CD4-positive, alpha-beta T cell treated with Interleukin-15 for 1 hour (primary cell): Measurements from ENCODE around the gene MDP1.
"Not testable (repeated sequence)": the region's sequence is repeated elsewhere in the genome, so short reads cannot be mapped to it uniquely, and the experiment has no call there.

ENCODE experiments used
- DNase-seq: peaks from one replicate; pipeline ENCODE4 v3.0.0-alpha.2; 2020

Gene MDP1

GRCh38 chr14:24231263-24232120 is 15.6 kb upstream of the MDP1 start:
- DNase-seq, result no peak

- DNase-seq, result no peak
Observed at GRCh38 chr14:24228902-24229301, 13.0 kb upstream of the MDP1 start.

GRCh38 chr14:24226473-24226872 is 10.6 kb upstream of the MDP1 start:
- no peak for DNase-seq

GRCh38 chr14:24224618-24225071 is 8.8 kb upstream of the MDP1 start:
- DNase-seq, result no peak

GRCh38 chr14:24222987-24223386 is 7.1 kb upstream of the MDP1 start:
- DNase-seq, result not testable (repeated sequence)

GRCh38 chr14:24219521-24219920 is 3.7 kb upstream of the MDP1 start:
- DNase-seq, result no peak

- no peak for DNase-seq
Observed at GRCh38 chr14:24219080-24219479, 3.2 kb upstream of the MDP1 start.

- DNase-seq, result not testable (repeated sequence)
Observed at GRCh38 chr14:24216876-24217275, 1.0 kb upstream of the MDP1 start.

GRCh38 chr14:24216345-24216699 is 456 bp upstream of the MDP1 start:
- DNase-seq, result no peak

- no peak for DNase-seq
Observed at GRCh38 chr14:24213866-24214662, 1.8 kb downstream of the MDP1 start.

- peak; percentile 97 for DNase-seq
Observed at GRCh38 chr14:24212924-24213865, 2.7 kb downstream of the MDP1 start, which contains the start of gene CHMP4A. CHMP4A (minus strand) TSS chr14:24213488; CDS start chr14:24213439, 49 bp downstream.

- DNase-seq, result no peak
Observed at GRCh38 chr14:24211311-24211710, 4.6 kb downstream of the MDP1 start.

- DNase-seq, result no peak
Observed at GRCh38 chr14:24207625-24208024, 8.2 kb downstream of the MDP1 start.

GRCh38 chr14:24207104-24207551 is 8.7 kb downstream of the MDP1 start:
- peak; percentile 34 for DNase-seq

- no peak for DNase-seq
Observed at GRCh38 chr14:24206260-24207103, 9.4 kb downstream of the MDP1 start.

GRCh38 chr14:24204163-24205146 is 11.4 kb downstream of the MDP1 start:
- DNase-seq, result no peak

- DNase-seq, result not testable (repeated sequence)
Observed at GRCh38 chr14:24203249-24203886, 12.5 kb downstream of the MDP1 start.

GRCh38 chr14:24202538-24202937 is 13.3 kb downstream of the MDP1 start:
- DNase-seq, result not testable (repeated sequence)

- DNase-seq, result no peak
Observed at GRCh38 chr14:24198814-24199524, 16.9 kb downstream of the MDP1 start.
